NCI-H1417 treated with DMSO at 0.1 percent for 48 hours (cell line): ENCODE results near the gene LRRC70.
"Not testable (repeated sequence)": the region's sequence is repeated elsewhere in the genome, so short reads cannot be mapped to it uniquely, and the experiment has no call there.

Source experiments
- DNase-seq: peaks from one replicate; lab custom pipeline; 2025; lab: John Stamatoyannopoulos, UW

LRRC70 gene, protein sequence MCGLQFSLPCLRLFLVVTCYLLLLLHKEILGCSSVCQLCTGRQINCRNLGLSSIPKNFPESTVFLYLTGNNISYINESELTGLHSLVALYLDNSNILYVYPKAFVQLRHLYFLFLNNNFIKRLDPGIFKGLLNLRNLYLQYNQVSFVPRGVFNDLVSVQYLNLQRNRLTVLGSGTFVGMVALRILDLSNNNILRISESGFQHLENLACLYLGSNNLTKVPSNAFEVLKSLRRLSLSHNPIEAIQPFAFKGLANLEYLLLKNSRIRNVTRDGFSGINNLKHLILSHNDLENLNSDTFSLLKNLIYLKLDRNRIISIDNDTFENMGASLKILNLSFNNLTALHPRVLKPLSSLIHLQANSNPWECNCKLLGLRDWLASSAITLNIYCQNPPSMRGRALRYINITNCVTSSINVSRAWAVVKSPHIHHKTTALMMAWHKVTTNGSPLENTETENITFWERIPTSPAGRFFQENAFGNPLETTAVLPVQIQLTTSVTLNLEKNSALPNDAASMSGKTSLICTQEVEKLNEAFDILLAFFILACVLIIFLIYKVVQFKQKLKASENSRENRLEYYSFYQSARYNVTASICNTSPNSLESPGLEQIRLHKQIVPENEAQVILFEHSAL

DNA sequence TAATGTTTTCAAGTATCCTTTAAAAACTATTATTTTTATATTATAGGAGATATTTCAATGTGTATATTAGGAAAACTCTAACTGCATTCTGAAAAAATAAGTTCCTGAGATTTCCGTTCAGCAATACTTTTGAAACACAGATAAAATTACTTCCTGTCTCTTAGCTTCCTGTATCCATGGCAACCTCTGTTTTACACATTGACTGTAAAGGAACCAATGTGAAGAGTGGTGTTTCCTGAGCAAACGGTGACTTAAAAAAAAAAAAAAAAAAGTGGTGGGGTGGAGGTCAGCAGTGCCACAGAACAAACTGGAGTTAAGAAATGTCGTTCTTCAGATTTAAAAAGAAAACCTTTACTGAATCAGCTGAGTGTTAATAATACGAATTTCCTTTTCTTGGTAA is at the start of gene LRRC70:
Gene LRRC70, plus strand, starts transcription at position 280 of the 400 bp plus-strand sequence. CDS start 620 bp downstream, outside the sequence.
- DNase-seq: no peak

DNA sequence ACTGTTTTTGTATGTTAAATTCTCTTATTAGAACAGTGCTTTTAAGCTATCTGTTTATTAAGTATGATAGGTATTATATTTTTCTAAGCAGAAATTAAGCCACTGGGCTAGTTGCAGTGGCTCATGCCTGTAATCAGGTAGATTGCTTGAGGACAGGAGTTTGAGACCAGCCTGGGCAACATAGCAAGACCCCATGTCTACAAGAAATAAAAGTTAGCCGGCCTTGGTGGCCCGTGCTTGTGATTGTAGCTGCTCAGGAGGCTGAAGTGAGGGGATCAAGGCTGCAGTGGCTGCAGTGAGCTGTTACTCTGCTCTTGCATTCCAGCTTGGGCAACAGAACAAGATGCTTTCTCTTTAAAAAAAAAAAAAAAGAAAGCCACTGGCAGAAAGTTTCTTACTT is 45.0 kb upstream of the LRRC70 start:
- DNase-seq: no peak

DNA sequence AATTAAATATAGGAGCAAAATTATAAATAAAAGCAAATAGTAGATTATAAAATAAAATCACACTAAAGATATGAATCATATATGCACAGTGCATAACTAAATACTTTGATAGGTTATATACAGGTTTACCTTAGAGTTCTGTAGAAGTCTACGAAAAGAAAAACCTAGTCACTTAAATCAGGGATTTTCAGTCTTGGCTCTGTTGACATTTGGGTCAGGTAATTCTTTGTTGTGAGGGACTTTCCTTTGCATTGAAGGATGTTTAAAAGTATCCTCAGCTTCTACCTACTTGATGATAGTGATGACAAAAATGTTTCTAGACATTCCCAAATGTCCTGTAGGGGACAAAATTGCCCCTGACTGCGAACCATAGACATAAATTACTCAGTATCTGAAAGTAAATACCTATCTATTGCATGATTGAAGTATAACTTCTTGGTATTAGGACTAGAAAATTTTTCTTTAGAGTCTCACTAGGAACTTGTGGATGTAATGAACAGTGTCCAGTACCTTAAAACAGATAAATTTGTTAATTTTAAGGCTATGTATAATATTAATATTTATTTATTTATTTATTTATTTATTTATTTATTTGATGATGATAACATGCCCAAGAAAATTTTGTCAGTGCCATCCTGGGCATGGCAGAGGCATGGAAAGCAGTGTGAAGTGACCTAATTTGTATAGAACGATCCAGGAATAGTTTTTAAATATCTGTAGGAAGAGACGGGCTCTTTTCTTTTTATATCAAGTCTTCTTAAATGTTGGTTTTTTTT is 44.0 kb upstream of the LRRC70 start:
- no peak for DNase-seq

DNA sequence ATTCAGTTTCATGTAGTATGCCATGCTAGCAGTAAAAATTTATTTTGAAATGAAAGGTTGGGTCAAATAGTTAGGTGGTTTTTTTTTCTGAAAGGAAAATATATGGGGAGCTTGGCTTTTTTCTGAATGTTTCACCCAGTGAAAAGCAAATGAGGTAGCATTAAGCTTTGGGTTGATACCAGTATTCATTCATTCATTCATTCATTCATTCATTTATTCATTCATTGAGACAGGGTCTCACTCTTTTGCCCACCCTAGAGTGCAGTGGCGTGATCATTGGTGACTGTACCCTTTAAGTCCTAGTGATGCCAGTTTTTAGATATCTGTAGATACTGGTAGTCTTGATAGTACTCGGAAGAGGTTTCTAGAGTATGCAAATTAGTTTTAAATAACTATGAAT is 42.4 kb upstream of the LRRC70 start:
- no peak for DNase-seq

DNA sequence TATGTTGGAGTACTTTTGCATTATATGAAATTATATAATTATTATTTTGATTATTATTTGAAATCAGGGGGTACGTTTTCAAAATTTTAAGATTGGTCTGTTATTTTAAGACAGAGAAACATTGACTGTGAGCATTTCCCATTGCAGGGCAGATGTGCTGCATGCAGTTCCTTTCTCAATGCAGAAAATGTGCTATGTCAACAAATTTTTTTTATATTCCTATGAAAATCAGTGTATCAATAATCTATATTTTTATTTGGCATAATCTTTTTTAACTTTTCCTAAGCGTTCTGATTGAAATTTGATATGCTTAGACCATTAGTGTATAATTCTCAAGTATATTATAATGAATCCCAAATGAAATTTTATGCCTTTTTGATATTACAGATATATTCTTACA is 41.8 kb upstream of the LRRC70 start:
- DNase-seq: no peak

DNA sequence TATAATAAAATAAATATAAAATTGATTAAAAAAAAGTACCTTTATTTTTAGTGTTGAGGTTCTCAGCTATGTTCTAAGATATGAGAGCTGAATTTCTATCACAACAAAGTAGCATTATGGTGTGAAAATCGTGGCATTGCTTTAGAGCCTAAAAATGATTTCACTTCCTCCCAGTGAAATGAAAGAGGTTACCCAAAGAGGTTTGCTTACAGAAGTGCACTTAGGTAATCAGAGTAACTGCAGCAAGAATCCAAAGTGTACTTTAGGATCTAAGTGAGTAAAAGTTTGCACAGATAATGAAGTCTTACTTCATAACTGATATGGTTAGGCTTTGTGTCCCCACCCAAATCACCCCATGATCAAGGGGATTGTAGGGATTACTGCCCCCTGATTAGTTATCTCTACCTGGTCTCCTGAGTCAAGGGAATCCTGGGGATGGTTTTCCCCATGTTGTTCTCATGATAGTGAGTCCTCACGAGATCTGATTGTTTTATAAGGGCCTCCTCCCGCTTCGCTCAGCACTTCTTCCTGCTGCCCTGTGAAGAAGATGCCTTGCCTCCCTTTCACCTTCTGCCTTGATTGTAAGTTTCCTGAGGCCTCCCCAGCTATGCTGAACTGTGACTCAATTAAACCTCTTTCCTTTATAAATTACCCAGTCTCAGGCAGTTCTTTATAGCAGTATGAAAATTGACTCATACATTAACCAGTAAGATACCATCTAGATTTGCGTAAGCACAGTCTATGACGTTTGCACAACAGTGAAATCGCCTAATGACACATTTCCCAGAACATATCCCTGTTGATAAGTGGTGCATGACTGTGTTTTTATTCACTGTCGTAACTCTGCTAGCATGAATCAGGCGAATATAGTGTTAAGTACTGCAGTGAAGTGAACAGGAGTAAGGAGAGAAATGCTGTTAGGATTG is 40.3 kb upstream of the LRRC70 start:
- no peak for DNase-seq

DNA sequence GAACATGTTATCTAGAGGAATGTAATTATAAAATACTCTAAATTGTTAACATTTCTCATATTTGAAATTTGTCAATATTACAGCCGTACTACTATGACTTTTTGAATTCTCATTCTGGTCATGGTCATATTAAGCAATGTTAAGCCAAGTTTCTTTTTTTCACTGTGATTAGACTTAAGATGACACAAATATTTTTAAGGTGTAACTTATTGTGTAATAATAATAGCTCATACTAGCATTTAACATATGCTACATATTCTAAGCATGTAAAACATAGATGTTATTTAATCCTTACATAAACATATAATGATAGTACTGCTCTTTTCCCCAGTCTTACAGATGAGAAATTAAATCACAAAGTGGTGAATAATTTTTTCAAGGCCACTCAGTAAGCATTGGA is 35.9 kb upstream of the LRRC70 start:
- DNase-seq: no peak

DNA sequence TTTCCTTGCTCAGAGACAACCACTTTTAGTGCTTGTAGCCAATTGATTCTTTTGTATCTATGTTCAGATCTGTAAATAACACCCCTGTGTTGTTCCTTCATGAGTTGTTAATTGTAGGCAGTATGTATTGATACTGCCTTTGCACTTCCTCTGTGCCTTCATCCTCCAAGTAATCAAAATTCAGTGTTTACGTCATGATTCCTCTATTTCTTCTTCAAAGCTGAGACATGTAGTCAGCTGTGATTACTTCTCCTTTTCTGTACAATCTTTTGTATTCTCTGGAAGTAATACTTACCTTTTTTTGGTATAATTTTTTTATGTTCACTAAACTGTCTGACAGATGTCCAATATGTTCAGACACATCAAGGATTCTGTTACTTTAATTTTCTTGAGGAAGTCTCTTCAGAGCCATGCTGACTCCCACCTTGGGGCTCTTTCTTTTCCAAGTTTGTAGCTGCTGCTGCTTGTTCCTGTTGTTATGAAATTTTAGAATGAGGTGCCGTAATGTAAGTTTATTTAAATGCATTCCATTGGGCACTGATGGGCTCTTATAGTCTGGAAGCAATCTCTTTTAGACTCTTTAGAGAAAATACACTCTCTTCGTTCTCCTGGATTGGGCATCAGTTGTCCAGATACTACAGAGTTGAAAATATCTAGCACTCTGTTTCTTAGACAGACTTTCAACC is 30.5 kb upstream of the LRRC70 start:
- no peak for DNase-seq

DNA sequence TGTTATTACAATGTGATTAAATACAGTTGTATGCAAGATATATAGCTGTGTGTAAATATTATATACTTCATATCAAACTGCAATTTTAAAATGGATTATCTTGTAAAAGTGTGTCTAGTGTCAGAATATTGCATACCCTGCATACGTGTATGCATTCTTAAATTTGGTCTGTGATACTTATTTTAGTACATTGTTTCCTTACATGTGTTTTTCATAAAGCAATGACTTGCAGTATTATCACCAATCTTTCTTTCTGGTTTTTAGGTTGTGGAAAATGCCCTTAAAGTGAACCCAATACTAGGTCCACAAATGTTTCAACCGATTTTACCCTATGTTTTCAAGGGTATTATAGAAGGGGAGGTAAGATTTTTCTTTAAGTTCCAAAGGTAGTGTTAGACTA is 28.5 kb upstream of the LRRC70 start:
- DNase-seq: no peak

DNA sequence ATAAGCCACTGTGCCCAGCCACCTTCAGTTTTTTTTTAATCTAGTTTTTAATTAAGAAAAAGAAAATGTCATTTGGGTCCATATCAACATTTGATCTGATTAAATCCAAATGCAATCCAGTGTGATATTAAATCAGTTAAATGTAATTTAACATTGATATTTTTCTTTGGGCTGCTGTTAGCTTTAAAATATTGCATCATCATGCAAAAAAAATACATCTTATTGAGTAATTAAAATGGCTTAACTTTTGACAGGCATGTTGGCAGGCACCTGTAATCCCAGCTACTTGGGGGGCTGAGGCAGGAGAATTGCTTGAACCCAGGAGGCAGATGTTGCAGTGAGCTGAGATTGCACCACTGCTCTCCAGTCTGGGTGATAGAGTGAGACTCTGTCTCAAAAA is 22.7 kb upstream of the LRRC70 start:
- no peak for DNase-seq

DNA sequence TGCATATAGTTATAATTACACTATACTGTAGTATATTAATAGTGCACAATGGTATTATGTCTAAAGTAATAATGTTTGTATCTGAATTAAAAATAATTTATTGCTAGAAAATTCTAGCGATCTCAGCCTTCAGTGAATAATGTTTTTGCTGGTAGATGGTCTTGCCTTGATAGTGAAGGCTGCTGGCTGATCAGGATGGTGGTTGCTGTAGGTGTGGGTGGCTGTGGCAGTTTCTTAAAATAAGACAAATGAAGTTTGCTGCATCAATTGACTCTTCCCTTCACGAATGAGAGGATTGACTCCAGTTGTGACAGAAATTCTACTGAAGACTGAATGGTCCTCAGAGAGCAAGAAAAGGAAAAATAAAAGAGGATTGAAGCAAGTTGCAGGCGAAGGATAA is 19.7 kb upstream of the LRRC70 start:
- DNase-seq: no peak

DNA sequence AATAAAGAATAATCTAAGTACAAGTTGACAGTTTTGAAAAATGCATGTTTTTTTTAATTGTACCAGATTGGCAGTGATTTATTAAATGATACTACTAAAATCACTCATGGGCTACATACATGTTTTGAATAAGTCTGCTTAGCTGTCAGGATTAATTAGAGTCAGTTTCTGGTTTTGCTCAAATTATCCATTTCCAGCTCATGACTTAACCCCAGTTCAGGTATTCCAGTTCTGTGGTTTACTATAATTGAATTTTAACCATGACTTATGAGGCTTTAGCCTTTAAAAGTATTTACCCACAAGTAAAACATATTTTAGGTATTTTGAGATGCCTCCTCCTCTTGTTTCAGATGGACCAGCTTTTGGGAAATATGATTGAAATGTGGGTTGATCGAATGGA is 17.8 kb upstream of the LRRC70 start:
- no peak for DNase-seq

DNA sequence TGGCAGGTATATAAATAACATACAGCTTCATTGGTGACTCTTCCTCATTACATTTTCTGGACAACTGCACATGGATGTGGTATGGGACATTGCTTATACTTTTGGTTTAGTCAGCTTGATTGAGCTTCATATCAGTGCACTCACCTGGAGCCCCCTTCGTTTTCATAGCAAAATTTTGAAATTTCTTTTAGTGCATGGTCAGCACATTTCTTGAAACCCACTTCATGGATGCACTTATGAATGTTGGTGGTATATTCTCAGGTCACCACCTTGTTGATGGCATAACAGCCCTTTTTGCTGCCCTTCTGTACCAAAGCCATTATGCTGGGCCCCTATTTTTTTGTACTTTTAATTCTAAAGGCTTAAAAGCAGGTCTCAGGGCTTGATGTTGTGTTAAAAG is 16.7 kb upstream of the LRRC70 start:
- DNase-seq: no peak

DNA sequence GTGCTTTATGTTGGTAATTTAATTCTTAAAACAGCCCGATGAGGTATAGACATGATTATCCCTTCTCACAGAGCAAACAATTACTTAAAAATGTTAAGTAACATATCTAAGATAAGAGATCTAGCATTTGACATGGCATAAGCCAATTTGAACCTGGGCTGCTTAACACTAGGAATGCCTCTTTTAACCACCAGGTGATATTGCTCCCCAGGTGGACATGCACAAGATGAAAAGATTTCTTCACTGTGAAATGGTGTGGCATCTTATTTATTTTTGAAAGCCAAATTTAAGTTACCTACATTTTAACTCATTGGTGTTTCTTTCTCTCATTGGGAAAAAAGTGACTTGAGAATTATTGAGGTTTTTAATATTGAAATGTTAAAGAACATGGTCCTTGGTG is 15.8 kb upstream of the LRRC70 start:
- DNase-seq: no peak

DNA sequence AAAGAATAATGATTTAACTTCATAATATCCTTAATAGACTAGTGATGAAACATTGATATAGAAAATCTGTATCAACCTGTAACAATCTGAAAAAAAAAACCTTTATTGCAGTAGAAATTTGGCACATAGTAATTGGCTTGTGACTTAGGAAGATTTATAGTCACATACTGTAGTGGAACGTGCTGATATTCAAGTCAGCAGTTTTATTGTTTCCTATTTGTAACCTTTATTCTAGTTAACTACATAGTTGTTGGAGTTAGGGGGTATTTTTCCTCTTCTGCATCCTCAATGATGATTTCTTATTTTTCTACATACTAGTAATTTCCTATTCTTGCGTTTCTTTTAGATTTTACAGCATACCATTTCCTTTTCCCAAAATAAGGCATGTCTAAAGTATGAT is 14.5 kb upstream of the LRRC70 start:
- DNase-seq: no peak

DNA sequence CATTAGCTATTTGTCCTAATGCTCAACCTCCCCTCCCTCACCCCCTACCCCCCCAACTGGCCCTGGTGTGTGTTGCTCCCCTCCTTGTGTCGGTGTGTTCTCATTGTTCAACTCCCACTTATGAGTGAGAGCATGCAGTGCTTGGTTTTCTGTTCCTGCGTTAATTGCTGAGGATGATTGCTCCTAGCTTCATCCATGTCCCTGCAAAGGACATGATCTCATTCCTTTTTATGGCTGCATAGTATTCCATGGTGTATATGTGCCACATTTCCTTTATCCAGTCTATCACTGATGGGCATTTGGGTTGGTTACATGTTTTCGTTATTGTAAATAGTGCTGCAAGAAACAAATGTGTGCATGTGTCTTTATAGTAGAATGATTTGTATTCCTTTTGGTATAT is 12.9 kb upstream of the LRRC70 start:
- not testable (repeated sequence) for DNase-seq

DNA sequence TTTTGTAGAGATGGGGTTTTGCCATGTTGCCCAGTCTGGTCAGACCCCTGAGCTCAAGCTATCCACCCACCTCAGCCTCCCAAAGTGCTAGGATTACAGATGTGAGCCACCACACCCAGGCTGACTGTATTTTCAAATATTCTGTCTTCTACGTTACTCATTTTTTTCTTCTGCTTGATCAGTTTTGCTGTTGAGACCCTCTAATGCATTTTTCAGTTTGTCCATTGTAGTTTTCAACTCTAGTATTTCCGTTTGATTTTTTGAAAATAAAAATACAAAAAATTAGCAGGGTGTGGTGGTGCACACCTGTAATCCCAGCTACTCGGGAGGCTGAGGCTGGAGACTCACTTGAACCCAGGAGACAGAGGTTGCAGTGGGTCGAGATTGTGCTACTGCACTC is 10.5 kb upstream of the LRRC70 start:
- DNase-seq: no peak

DNA sequence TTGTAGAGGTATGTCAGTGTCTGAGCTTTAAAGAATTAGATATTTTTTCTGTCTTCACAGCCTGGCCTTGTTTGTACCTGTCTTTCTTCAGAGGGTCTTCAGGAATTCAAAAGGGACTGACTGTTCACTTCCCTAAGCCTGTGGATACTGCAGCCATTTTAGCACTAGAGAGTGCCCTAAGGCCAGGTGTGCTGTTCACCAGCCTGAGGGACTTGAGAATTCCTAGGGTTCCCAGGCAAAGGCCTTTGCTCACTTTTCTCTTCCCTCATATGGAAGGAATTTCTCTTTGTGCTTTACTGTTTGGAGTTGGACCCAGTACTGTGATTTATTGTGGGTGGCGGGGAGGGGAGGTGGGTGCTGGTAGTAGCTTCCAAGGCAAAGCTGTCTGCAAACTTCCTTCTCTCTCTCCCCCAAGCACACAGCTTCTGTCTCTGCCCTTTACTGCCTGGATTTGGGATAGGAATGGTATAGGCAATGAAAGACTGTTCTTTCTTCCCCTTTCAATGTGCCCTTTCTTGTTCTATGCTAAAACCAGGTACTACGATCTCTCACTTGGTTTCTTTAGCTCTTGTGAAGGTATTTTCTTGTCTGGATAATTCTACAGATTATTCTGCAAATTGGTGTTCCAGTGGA is 9.7 kb upstream of the LRRC70 start:
- no peak for DNase-seq

DNA sequence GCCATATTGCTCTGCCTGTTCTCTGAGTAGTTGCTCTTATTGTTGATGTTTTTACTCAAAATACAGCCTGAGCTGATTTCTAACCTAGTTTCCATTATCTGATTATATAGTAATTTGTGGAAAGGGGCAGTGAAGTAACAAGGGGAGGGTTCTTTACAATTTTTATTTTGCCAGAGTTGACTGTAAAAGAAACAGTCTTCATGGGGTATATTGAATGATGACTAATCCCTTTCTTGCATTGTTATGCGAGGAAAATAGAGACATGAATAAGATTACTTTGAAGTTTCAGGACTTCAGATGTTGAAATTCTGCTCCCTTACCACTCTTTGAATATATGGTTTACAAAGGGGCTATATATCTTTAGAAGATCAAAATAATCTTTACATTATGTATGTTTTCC is 9.1 kb upstream of the LRRC70 start:
- DNase-seq: no peak

DNA sequence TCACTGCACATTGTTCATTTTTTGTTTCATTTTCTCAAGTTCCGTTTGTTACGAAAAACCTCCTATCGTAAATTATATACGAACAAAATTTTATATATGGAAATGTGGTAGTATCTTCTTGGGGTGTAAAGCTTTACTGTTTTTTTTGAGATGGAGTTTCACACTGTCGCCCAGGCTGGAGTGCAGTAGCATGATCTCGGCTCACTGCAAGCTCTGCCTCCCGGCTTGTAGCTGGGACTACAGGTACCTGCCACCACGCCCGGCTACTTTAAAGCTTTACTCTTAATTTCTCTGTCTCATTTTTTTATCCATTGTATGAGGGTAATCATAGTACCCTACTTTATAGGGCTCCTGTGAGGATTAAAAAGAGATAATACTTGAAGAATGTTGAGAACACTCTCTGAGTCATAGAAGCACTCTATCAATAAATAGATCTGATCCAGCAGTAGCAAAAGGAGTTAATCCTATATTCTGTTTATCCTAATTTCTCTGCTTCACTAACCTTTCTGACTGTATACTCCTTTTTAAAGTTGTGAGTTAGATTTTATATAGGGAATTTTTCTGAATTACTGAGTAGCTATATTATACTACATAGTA is 5.6 kb upstream of the LRRC70 start:
- DNase-seq: no peak
